OCI-LY7 (cell line): ENCODE results near the gene RGL1.

ENCODE experiments used
- CTCF ChIP-seq: fragments of 200-600 bp; sonication (generic); conservative IDR thresholded peaks from 2 replicates; pipeline ENCODE4 v1.5.1; 2014; ENCODE audit warnings: mild to moderate bottlenecking, antibody characterized with exemption, low read length, moderate library complexity, mixed read lengths
- EZH2phosphoT487 ChIP-seq: fragments of 200-600 bp; sonication (generic); IDR thresholded peaks from 2 replicates; pipeline ENCODE4 v1.6.1; 2018; ENCODE audit warnings: low read depth, borderline replicate concordance, mild to moderate bottlenecking, mixed run types, antibody characterized with exemption, low read length, moderate library complexity, mixed read lengths

GRCh38 chr1:183812686-183813569 is 8.0 kb downstream of the RGL1 start:
- TF ChIP-seq CTCF = no peak
- no peak for TF ChIP-seq EZH2phosphoT487
